A673 (cell line): ENCODE data around the gene MYEOV. TPM values are rescaled to one million over a fixed set of nuclear protein-coding genes. Genes with fewer than 3 reads are reported as not detected.
A peak's percentile ranks its signal among the peaks of the same experiment; 100 is the strongest.

Source experiments
- BruUV-seq: library from RNA; stranded (reverse); fragments of 400-500 nt; replicated peaks from 2 replicates; lab custom pipeline; 2021; lab: Mats Ljungman, UMichigan
- CTCF ChIA-PET: fragments of 300-600 bp; sonication (Branson Sonifier 250); formaldehyde crosslinking; loops from one replicate; lab custom pipeline; 2022; ENCODE audit warnings: antibody characterized with exemption; lab: Charles Lee
- POLR2A ChIA-PET: fragments of 300-600 bp; sonication (Branson Sonifier 250); formaldehyde crosslinking; loops from one replicate; lab custom pipeline; 2022; ENCODE audit warnings: antibody characterized with exemption; ENCODE audit not compliant: low non-redundant PET; lab: Charles Lee
- DNase-seq: peaks from one replicate; pipeline ENCODE4 v3.0.0-alpha.2; 2015; ENCODE audit warnings: low spot score
- H3K27ac ChIP-seq: fragments of 200-600 bp; sonication (generic); 2 replicates; pipeline ENCODE4 v1.5.1; 2016; ENCODE audit warnings: mixed run types, low read depth, mild to moderate bottlenecking, mixed read lengths, antibody characterized with exemption, low read length; ENCODE audit not compliant: poor library complexity, severe bottlenecking
- H3K27me3 ChIP-seq: fragments of 200-600 bp; sonication (generic); replicated peaks from 2 replicates; pipeline ENCODE4 v1.6.1; 2017; ENCODE audit warnings: mixed run types, low read depth, mild to moderate bottlenecking, mixed read lengths, antibody characterized with exemption, low read length; ENCODE audit not compliant: insufficient read depth, poor library complexity
- H3K36me3 ChIP-seq: fragments of 200-600 bp; sonication (generic); 2 replicates; pipeline ENCODE4 v1.6.1; 2016; ENCODE audit warnings: mixed run types, mild to moderate bottlenecking, mixed read lengths, antibody characterized with exemption, low read length; ENCODE audit not compliant: insufficient read depth, poor library complexity, severe bottlenecking
- H3K4me1 ChIP-seq: fragments of 200-600 bp; sonication (generic); 2 replicates; pipeline ENCODE4 v1.6.1; 2017; ENCODE audit warnings: mixed run types, mild to moderate bottlenecking, mixed read lengths, antibody characterized with exemption, low read length; ENCODE audit not compliant: insufficient read depth, poor library complexity, severe bottlenecking
- H3K4me3 ChIP-seq: fragments of 200-600 bp; sonication (generic); 2 replicates; pipeline ENCODE4 v1.5.1; 2016; ENCODE audit warnings: low read depth, mixed run types, mild to moderate bottlenecking, mixed read lengths, low read length; ENCODE audit not compliant: poor library complexity, severe bottlenecking
- H3K9me3 ChIP-seq: fragments of 200-600 bp; sonication (generic); 2 replicates; pipeline ENCODE4 v1.6.1; 2016; ENCODE audit warnings: mixed run types, low read depth, mild to moderate bottlenecking, mixed read lengths, antibody characterized with exemption, low read length; ENCODE audit not compliant: poor library complexity, severe bottlenecking
- EZH2 ChIP-seq: fragments of 200-600 bp; sonication (generic); IDR thresholded peaks from 2 replicates; pipeline ENCODE4 v1.6.1; 2017; ENCODE audit warnings: borderline replicate concordance, low read depth, mild to moderate bottlenecking, mixed read lengths, antibody characterized with exemption, low read length; ENCODE audit not compliant: poor library complexity, severe bottlenecking
- intact Hi-C: fragments of 100-400 bp; cut with micrococcal nuclease; formaldehyde crosslinking; loops from one replicate; pipeline ENCODE4 v1.10.0; 2022; ENCODE audit not compliant: unreplicated experiment
- total RNA-seq: library from RNA; stranded (reverse); gene quantifications from 2 replicates; pipeline ENCODE4 v1.2.3, GENCODE V29; 2021
- TF ChIP-seq, protein P1 (sequence below): fragments of 300-800, 200-600 bp; sonication (generic); conservative IDR thresholded peaks from 2 replicates; pipeline ENCODE4 v1.5.1; 2017; ENCODE audit warnings: low read depth, mild to moderate bottlenecking, antibody characterized with exemption, low read length, moderate library complexity, mixed read lengths

The MYEOV gene
- total RNA-seq, 1 experiment from 2014 or later = 174 TPM

DNA sequence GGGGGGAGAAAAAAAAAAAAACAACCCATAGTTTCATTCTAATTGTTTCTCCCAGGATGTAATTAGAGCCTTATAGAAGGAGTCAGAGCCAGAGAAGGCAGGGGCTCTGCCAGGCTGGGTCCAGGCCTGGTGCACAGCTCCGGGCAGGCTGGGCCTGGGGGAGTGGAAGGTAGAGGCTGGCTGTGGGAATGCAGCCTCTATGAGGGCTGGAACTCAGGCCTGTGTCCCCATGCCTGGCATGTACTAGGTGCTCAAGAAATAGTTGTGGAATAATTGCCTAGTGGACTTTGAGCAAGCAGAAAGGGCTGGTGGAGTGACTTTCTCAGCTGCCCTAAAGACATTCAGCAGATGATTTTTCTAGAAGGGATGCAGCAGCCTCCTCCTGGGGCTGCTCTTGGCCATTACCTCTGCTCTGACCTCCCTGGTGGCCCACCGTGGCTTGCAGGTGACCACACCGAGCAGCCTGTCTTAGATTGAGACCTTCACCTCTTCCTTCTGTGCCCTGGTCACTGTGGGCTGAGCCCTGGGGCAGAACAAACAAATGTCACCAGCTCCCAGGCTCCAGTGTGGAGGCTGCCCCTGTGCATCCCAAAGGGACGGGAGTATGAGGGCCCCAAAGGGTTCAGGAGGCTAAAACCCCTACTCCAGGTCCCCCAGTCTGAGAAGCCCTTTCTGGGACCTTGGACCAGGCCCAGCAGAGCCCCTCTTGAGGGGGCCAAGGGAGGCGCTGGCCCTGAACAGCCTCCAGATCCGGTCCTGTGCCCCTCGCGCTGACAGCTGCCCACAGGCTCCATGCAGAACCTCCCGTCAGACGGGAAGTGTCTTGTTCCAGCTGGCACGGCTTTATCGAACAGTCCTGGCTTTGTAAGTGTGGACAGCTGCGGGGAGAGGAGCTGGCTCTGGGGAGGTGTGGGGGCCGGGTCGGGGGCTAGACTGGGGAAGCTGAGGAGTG lies 18.8 kb downstream of the MYEOV start:
- peak overlapping the region; percentile 94 for H3K27ac ChIP-seq
- TF ChIP-seq, protein P1, sequence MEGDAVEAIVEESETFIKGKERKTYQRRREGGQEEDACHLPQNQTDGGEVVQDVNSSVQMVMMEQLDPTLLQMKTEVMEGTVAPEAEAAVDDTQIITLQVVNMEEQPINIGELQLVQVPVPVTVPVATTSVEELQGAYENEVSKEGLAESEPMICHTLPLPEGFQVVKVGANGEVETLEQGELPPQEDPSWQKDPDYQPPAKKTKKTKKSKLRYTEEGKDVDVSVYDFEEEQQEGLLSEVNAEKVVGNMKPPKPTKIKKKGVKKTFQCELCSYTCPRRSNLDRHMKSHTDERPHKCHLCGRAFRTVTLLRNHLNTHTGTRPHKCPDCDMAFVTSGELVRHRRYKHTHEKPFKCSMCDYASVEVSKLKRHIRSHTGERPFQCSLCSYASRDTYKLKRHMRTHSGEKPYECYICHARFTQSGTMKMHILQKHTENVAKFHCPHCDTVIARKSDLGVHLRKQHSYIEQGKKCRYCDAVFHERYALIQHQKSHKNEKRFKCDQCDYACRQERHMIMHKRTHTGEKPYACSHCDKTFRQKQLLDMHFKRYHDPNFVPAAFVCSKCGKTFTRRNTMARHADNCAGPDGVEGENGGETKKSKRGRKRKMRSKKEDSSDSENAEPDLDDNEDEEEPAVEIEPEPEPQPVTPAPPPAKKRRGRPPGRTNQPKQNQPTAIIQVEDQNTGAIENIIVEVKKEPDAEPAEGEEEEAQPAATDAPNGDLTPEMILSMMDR = no peak
- no peak for TF ChIP-seq EZH2
- CTCF ChIA-PET = interaction anchor here (0.6 to 1.4 kb wide), 6 partner anchors 20 to 309 kb away, joined by 3 to 4 read pairs (median 3); no protein-coding TSS in a partner anchor
- peak; percentile 90 for DNase-seq
- intact Hi-C loops = loop anchor here (1.0 to 5.0 kb wide), 2 partner anchors 310 to 325 kb away; no protein-coding TSS in a partner anchor
- H3K4me1 ChIP-seq = peaks cover 78% of the 10 kb centered on the region
- no TSS peak for BruUV-seq
- H3K27me3 ChIP-seq = no peaks in the 10 kb centered on the region
- POLR2A ChIA-PET = interaction anchor here (0.6 to 0.7 kb wide), 6 partner anchors 13 to 1085 kb away, joined by 4 to 7 read pairs (median 4); partner anchors contain the start of gene MYEOV
- no peaks in the 10 kb centered on the region for H3K9me3 ChIP-seq
- peak overlapping the region; percentile 5 for H3K4me3 ChIP-seq
- H3K36me3 ChIP-seq = peaks cover 32% of the 10 kb centered on the region

DNA sequence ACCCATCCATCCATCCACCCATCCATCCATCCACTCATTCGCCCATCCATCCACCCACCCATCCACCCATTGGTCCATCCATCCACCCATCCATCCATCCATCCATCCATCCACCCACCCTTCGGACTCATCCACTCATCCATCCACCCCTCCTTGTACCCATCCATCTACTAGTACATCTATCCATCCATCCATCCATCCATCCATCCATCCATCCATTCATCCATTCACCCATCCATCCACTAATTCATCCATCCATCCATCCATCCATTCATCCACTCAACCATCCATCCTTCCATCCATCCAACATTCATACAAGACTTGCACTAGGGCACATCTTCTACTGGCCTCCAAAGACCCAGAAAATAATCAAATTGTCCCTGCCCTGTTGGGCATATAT lies 20.0 kb downstream of the MYEOV start:
- Histone ChIP-seq H3K4me1 (peaks cover 77% of the 10 kb centered on the region), H3K9me3 (no peaks in the 10 kb centered on the region), H3K27me3 (no peaks in the 10 kb centered on the region), H3K4me3 (no peak overlapping the region), H3K36me3 (peaks cover 35% of the 10 kb centered on the region), H3K27ac (no peak overlapping the region)
- no peak for DNase-seq
- TF ChIP-seq EZH2 = no peak
- TF ChIP-seq, protein P1 = no peak
- intact Hi-C loops = loop anchor here (5.0 kb wide), 1 partner anchor 323 kb away; no protein-coding TSS in a partner anchor
- ChIA-PET POLR2A (no interaction called here), CTCF (no interaction called here)
- BruUV-seq = TSS peak; percentile 25

DNA sequence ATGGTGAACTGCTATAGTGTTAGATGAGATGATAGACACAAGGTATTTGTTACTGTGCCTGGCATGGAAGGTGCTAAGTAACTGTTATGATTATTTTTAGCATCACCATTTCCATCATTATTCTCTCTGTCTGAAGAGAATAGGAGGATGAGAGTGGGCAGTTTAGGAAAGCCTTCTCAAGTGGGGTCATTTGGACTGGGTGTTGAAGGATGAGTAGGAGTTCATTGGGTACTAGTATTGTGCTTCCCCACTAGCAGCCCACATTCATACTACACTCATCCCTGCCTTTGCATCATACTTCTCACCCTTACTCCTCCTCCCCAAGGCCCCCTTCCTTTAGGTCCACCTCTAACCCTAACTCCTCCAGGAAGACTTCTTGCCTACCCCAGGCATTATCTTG lies 20.6 kb downstream of the MYEOV start:
- BruUV-seq = no TSS peak

More for the DNA sequence above, 20.6 kb downstream of the MYEOV start:
- no peak for TF ChIP-seq EZH2
- ChIA-PET POLR2A (no interaction called here), CTCF (no interaction called here)
- no peaks in the 10 kb centered on the region for H3K27me3 ChIP-seq
- H3K4me3 ChIP-seq = no peak overlapping the region
- peak overlapping the region; percentile 32 for H3K27ac ChIP-seq
- peaks cover 77% of the 10 kb centered on the region for H3K4me1 ChIP-seq
- peaks cover 41% of the 10 kb centered on the region for H3K36me3 ChIP-seq
- DNase-seq = no peak
- intact Hi-C loops = loop anchor here (5.0 kb wide), 1 partner anchor 323 kb away; no protein-coding TSS in a partner anchor
- no peaks in the 10 kb centered on the region for H3K9me3 ChIP-seq
